Subcutaneous abdominal adipose tissue (tissue), 5 donors: ENCODE data around the gene IRAG1.

Experiments used
- H3K27ac ChIP-seq: one replicate; pipeline ENCODE4 v1.7.0; 2013; ENCODE audit warnings: low read depth, mild to moderate bottlenecking, inconsistent platforms, low read length, moderate library complexity
- H3K27me3 ChIP-seq, 5 donors: one replicate each; pipeline ENCODE4 v1.7.0; 2013; ENCODE audit warnings: low read length in 5 of 5, inconsistent platforms in 1 of 5; ENCODE audit not compliant: control insufficient read depth in 5 of 5, insufficient read depth in 4 of 5
- H3K36me3 ChIP-seq, 5 donors: one replicate each; pipeline ENCODE4 v1.7.0; 2013; ENCODE audit warnings: low read length in 5 of 5; ENCODE audit not compliant: control insufficient read depth in 5 of 5, insufficient read depth in 5 of 5
- H3K4me1 ChIP-seq, 5 donors: one replicate each; pipeline ENCODE4 v1.7.0; 2013; ENCODE audit warnings: low read length in 5 of 5, mild to moderate bottlenecking in 3 of 5, moderate library complexity in 1 of 5; ENCODE audit not compliant: control insufficient read depth in 5 of 5, insufficient read depth in 5 of 5
- H3K4me3 ChIP-seq, 5 donors: one replicate each; pipeline ENCODE4 v1.7.0; 2013; ENCODE audit warnings: low read length in 5 of 5, low read depth in 1 of 5
- H3K9ac ChIP-seq, 5 donors: one replicate each; pipeline ENCODE4 v1.7.0; 2013; ENCODE audit warnings: low read length in 5 of 5, mild to moderate bottlenecking in 4 of 5, moderate library complexity in 3 of 5
- H3K9me3 ChIP-seq, 5 donors: one replicate each; pipeline ENCODE4 v1.7.0; 2013; ENCODE audit warnings: low read length in 5 of 5; ENCODE audit not compliant: control insufficient read depth in 5 of 5
- donor health status: healthy.
- donor health status: healthy.
- donor health status: healthy.
- donor health status: healthy.
- donor health status: healthy.

IRAG1 gene

DNA sequence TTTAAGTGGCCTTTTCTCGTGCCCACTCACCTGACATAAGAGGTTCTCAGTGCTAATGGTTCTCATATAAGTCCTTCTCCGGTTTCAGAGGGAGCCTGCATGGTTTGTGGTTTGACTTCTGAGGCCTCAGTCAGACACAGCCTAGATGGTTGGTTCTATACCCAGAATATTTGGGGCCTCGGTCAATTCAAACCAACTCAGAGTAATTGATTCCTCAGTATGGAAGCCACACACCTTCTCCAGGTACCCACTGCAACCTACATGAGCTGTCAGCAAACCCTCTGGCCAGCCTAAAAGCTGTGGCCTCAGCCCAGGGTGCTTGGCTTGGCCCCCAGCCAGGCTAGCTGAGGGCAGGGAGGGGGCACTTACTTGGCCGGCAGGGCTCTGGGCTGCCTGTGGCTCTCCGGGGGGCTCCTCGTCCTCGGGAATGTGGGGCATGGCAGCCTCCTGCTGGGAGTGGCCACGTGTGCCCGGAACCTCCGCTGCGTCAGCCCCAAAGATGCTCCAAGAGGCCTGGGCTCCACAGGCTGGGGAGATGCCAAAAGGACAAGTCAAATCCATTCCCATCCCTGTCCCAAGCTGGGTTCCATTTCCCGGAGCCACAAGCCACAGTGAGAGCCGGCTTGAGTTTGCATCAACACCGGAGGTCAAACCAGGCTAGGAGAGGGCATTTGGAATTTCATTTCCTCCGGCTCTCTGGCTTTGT, 41.7 kb downstream of the IRAG1 start:
- peaks cover 3 to 27% (median 18%) of the 10 kb centered on the region in 5 donors for H3K4me1 ChIP-seq
- H3K9ac ChIP-seq: no peak overlapping the region
- H3K9me3 ChIP-seq: no peaks in the 10 kb centered on the region
- no peak overlapping the region for H3K4me3 ChIP-seq
- H3K36me3 ChIP-seq: no peaks in the 10 kb centered on the region
- no peak overlapping the region for H3K27ac ChIP-seq
- no peaks in the 10 kb centered on the region for H3K27me3 ChIP-seq

DNA sequence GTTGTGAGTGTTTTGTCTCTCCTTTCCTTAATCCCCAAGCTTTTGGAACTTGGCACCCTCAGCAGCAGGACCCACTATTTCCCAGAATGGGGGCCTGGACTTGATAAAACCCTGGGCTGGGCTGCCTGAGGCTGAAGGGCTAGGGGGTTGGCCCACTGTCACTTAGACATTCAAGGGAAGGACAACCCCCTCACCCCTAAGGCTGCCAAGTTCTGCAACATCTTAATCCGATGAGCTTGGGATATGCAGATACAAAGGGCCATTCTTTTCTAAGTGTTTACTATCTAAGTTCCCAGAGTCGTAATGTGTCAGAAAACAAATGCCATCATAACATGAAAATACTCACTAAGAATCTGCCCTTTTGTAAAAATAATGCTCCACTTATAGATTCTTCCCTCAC, 42.9 kb downstream of the IRAG1 start:
- Histone ChIP-seq H3K9ac (no peak overlapping the region), H3K27me3 (no peaks in the 10 kb centered on the region), H3K9me3 (no peaks in the 10 kb centered on the region), H3K36me3 (no peaks in the 10 kb centered on the region), H3K27ac (no peak overlapping the region), H3K4me3 (no peak overlapping the region), H3K4me1 (peaks cover 4 to 19% (median 14%) of the 10 kb centered on the region in 5 donors)

DNA sequence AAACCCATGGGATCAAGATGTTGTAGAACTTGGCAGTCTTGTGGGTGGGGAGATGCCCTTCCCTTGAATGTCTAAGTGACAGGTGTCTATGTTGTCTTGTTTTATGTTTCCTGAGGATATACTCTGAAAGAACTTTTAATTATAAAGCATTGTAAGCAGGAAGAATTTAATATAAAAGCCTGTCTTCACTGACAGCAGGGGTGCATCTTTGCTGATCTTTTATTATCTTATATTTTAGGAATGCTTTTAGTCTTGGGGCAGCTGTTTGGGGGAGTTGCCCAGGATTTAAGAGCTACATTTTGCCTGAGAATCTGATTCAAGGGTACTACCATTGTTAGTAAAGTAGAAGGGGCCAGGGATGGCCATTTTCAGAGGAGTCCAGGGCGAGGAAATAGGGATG, 43.4 kb downstream of the IRAG1 start:
- Histone ChIP-seq H3K27me3 (no peaks in the 10 kb centered on the region), H3K9me3 (no peaks in the 10 kb centered on the region), H3K27ac (no peak overlapping the region), H3K36me3 (no peaks in the 10 kb centered on the region), H3K4me3 (no peak overlapping the region), H3K4me1 (peaks cover 3 to 17% (median 10%) of the 10 kb centered on the region in 5 donors), H3K9ac (no peak overlapping the region)

DNA sequence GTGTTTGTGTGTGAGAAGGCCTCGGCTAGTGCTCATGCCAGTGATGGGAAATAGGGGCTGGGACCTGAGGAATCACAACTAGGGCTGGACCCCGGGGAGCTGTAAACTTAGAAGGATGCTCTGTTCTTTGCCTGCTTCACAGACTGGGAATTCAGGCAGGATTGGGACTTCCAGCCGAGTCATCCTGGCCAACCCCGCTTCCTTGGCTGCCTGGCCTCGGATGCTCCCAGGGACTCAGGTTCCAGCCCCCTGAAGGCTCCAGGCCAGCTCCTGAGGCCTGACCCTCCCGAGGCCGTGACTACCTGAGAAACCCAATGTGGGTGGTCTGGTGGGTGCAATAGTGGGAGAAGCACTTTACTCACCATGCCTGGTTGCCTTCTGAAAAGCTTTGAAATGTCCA, 44.7 kb downstream of the IRAG1 start:
- Histone ChIP-seq H3K4me3 (no peak overlapping the region), H3K36me3 (no peaks in the 10 kb centered on the region), H3K4me1 (peaks cover 0 to 9% (median 3%) of the 10 kb centered on the region in 5 donors), H3K27ac (no peak overlapping the region), H3K9ac (no peak overlapping the region), H3K27me3 (no peaks in the 10 kb centered on the region), H3K9me3 (no peaks in the 10 kb centered on the region)

DNA sequence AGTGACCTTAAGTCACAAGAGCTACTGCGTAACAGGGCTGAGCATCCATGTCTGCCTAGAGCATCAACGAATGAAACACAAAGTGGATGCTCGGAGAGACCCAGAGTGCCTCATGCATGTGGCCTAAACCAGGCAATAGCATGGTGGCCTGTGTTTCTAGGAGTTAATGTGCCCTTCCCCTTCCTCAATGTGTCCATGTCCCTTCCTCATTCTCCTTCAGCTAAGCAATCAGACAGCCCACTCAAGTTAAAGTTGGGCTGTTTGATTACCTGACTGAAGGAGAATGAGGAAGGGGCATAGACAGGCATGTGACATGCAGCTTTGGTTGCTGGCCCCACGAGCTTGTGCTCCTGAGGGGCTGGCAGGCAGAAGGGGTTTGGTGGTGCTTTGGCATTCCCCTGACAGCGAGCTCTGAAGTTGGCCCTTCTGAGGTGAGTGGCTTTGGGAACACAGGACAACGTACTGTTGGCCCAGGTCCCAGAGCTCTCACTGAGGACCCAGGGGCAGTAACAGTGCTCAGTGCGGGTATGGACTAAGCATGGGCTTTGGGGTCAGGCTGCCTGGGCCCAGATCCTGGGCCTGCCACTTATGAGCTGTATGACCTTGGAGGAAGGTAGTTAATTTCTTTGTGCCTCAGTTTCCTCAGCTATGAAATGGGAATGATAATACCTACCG, 46.7 kb downstream of the IRAG1 start:
- Histone ChIP-seq H3K4me1 (peaks cover 3 to 9% (median 5%) of the 10 kb centered on the region in 5 donors), H3K9me3 (no peaks in the 10 kb centered on the region), H3K4me3 (no peak overlapping the region), H3K27me3 (no peaks in the 10 kb centered on the region), H3K36me3 (no peaks in the 10 kb centered on the region), H3K9ac (no peak overlapping the region), H3K27ac (no peak overlapping the region)

DNA sequence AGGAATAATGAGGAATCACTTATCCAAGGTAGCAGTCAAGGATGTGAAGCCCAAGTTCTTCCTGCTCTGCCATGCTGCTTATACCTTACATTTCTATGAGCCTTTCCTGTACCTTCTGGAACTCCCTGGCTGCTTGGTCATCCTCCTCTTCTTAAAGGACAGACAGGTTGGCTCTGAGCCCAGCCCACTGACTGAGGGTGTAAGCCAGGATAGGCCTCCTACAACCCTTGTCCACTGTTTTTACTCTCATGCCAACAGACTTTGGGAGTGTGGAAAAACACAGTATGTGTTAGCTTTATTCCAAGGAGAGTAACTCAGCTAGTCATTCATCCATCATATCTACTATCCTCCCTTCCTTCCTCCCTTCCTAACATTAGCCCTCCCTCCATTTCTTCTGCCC, 47.5 kb downstream of the IRAG1 start:
- Histone ChIP-seq H3K4me3 (no peak overlapping the region), H3K27me3 (no peaks in the 10 kb centered on the region), H3K9ac (no peak overlapping the region), H3K36me3 (no peaks in the 10 kb centered on the region), H3K4me1 (peaks cover 3 to 16% (median 9%) of the 10 kb centered on the region in 5 donors), H3K9me3 (no peaks in the 10 kb centered on the region), H3K27ac (no peak overlapping the region)

DNA sequence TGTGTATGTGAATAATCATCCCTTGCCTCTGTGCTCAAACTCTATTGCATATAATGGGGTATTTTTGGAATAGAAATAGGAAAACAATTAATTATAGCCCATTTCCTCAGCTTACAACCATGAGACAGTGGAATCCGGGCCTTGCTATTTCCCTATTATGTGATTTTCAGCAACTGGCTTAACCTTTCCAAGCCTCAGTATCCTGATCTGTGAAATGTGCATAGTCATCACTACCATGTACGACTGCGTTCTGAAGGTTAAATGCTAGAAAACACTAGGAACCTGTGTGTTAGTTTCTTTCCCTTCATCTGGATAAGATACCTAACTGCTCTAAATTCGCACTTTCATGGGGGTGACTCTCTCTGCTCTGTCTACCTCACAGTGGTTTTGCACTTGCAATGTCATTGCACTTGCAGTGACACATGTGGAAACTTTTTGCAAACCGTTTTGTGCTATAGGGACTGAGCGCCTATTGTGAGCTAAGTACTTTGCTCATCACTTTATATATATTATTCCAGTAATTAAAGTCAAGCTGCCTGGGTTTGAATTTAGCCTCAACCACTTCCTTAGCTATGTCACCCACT, 48.3 kb downstream of the IRAG1 start:
- H3K27ac ChIP-seq: no peak overlapping the region
- no peaks in the 10 kb centered on the region for H3K27me3 ChIP-seq
- H3K9me3 ChIP-seq: no peaks in the 10 kb centered on the region
- no peaks in the 10 kb centered on the region for H3K36me3 ChIP-seq
- H3K4me3 ChIP-seq: no peak overlapping the region
- H3K4me1 ChIP-seq: peaks cover 3 to 23% (median 14%) of the 10 kb centered on the region in 5 donors
- H3K9ac ChIP-seq: no peak overlapping the region
